Esophagus muscularis mucosa (tissue), 4 donors: ENCODE results near the gene AFF2. TPM values are rescaled to one million over a fixed set of nuclear protein-coding genes. Genes with fewer than 3 reads are reported as not detected.

Experiments used
- DNase-seq: peaks from one replicate; pipeline ENCODE4 v3.0.0-alpha.2; 2017; ENCODE audit errors: extremely low spot score
- H3K27ac ChIP-seq, 4 donors: fragments of 200-600 bp; sonication (generic); replicated peaks in 1 of 4; 1 replicate in 3 of 4; 2 replicates in 1 of 4; pipeline ENCODE4 v1.5.1; 2016 to 2019; ENCODE audit warnings: mild to moderate bottlenecking in 1 of 4
- H3K27me3 ChIP-seq, 4 donors: fragments of 200-600 bp; sonication (generic); one replicate each; pipeline versions ENCODE4 v1.5.1 to v1.6.0; 2016 to 2019
- H3K36me3 ChIP-seq, 4 donors: fragments of 200-600 bp; sonication (generic); one replicate each; pipeline ENCODE4 v1.5.1; 2016 to 2019
- H3K4me1 ChIP-seq, 4 donors: fragments of 200-600 bp; sonication (generic); one replicate each; pipeline ENCODE4 v1.5.1; 2016 to 2019
- H3K4me3 ChIP-seq, 4 donors: fragments of 200-600 bp; sonication (generic); 1 replicate in 2 of 4; 2 replicates in 2 of 4; pipeline ENCODE4 v1.5.1; 2016 to 2019; ENCODE audit warnings: mild to moderate bottlenecking in 4 of 4, moderate library complexity in 1 of 4
- H3K9me3 ChIP-seq, 4 donors: fragments of 200-600 bp; sonication (generic); 1 replicate in 3 of 4; 2 replicates in 1 of 4; pipeline ENCODE4 v1.5.1; 2016 to 2019
- EP300 ChIP-seq: sonication (generic); formaldehyde crosslinking; IDR thresholded peaks from one replicate; pipeline ENCODE4 v1.6.1; 2017; ENCODE audit warnings: antibody characterized with exemption
- POLR2A ChIP-seq: fragments of 450-650 bp; IDR thresholded peaks from one replicate; pipeline ENCODE4 v1.6.1; 2017; ENCODE audit warnings: antibody characterized with exemption, moderate library complexity, mild to moderate bottlenecking, low read depth
- POLR2AphosphoS5 ChIP-seq, 2 donors: sonication (generic); formaldehyde crosslinking; IDR thresholded peaks; one replicate each; pipeline ENCODE4 v1.6.1; 2017; ENCODE audit warnings: antibody characterized with exemption in 2 of 2
- WGBS: methylation state at CpG from one replicate; pipeline ENCODE4 v1.1.5; 2018; 5-methylcytosine and 5-hydroxymethylcytosine counted together
- intact Hi-C: fragments of 100-400 bp; cut with DNase I; formaldehyde crosslinking; loops from one replicate; pipeline ENCODE4 v1.15.1; 2023
- total RNA-seq, 4 donors: library from RNA; depleted of rRNA; stranded (reverse); fragments of >200 nt; gene quantifications; one replicate each; pipeline versions ENCODE4 v1.1.0 to v1.2.1, GENCODE V29; 2016
- TF ChIP-seq, protein P1 (sequence below), 3 experiments: fragments of 200-600 bp in 2 of 3; fragments of 450-650 bp in 1 of 3; sonication (generic) in 2 of 3; IDR thresholded peaks; one replicate each; pipeline ENCODE4 v1.5.1; 2017 to 2019; ENCODE audit warnings: antibody characterized with exemption in 3 of 3, mild to moderate bottlenecking in 2 of 3, moderate library complexity in 1 of 3

AFF2 gene
- total RNA-seq, 4 donors from 2014 or later: 3.8 to 10.8 (median 6.8) TPM

DNA sequence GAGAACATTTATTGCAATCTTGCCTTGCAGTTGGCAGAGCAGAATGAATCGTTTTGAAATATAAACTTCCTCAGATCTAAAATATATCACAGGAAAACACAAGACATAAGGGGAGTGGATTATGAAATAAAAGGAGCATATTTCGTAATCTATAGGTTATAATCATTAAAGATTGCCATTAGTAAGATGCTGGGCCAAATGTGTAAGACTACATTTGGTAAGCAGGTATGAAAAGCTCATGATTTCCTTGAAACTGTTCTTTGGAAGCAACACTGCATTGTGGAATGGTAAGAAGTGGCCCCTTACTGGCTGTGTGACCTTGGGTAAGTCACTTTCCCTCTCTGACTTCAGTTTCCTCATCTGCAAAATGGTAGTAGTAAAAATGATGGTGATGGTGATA, 68.3 kb downstream of the AFF2 start:
- Histone ChIP-seq H3K9me3 (no peaks in the 10 kb centered on the region), H3K27ac (no peak overlapping the region), H3K27me3 (no peaks in the 10 kb centered on the region), H3K4me1 (no peaks in the 10 kb centered on the region), H3K4me3 (no peak overlapping the region), H3K36me3 (no peaks in the 10 kb centered on the region)
- intact Hi-C loops: no loop called here
- TF ChIP-seq, protein P1, sequence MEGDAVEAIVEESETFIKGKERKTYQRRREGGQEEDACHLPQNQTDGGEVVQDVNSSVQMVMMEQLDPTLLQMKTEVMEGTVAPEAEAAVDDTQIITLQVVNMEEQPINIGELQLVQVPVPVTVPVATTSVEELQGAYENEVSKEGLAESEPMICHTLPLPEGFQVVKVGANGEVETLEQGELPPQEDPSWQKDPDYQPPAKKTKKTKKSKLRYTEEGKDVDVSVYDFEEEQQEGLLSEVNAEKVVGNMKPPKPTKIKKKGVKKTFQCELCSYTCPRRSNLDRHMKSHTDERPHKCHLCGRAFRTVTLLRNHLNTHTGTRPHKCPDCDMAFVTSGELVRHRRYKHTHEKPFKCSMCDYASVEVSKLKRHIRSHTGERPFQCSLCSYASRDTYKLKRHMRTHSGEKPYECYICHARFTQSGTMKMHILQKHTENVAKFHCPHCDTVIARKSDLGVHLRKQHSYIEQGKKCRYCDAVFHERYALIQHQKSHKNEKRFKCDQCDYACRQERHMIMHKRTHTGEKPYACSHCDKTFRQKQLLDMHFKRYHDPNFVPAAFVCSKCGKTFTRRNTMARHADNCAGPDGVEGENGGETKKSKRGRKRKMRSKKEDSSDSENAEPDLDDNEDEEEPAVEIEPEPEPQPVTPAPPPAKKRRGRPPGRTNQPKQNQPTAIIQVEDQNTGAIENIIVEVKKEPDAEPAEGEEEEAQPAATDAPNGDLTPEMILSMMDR (IDR thresholded peaks at IDR 0.05): no peak
- TF ChIP-seq POLR2A (no peak), POLR2AphosphoS5 (IDR thresholded peaks at IDR 0.05) (no peak), EP300 (no peak)
- WGBS: 56% methylated on average over 2 of the region's 2 CpGs
- DNase-seq: no peak

DNA sequence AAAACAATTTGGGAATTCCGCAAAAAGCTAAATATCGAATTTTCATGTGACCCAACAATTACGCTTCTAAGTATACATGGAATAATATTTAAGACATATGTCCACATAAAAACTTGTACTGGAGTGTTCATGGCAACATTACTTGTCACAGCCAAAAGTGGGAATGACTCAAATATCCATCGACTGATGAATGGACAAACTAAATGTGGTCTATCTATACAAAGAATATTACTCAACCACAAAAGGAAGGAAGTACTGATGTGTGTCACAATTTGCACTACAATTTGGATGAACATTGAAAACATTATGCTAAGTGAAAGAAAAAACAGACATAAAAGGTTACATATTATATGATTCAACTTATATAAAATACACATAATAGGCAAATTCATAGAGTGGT, 71.9 kb downstream of the AFF2 start:
- Histone ChIP-seq H3K27me3 (no peaks in the 10 kb centered on the region), H3K36me3 (no peaks in the 10 kb centered on the region), H3K4me1 (no peaks in the 10 kb centered on the region), H3K9me3 (no peaks in the 10 kb centered on the region), H3K27ac (no peak overlapping the region), H3K4me3 (no peak overlapping the region)
- TF ChIP-seq POLR2AphosphoS5 (IDR thresholded peaks at IDR 0.05) (no peak), EP300 (no peak), POLR2A (no peak)
- TF ChIP-seq, protein P1 (IDR thresholded peaks at IDR 0.05): no peak
- DNase-seq: no peak
- 86% methylated on average over 4 of the region's 4 CpGs for WGBS
- intact Hi-C loops: no loop called here

DNA sequence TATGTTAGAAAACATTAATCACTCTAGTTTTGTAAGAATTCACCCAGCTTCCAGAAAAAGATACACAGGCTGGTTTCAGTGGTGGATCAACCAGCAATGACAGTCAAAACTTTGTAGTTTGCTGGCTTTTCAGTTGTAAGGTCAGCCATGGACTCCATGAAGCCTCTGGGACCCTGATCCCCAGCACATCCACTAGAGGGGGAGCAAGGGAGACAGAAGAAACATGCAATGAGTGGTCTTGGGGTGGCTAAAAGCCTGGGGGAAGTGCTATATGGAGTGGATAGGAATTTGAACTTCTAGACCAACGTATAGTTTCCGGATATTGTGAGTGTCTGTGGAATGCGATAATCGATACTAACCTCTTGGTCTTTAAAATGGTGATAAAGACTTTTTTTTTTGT, 72.7 kb downstream of the AFF2 start:
- intact Hi-C loops: no loop called here
- Histone ChIP-seq H3K36me3 (no peaks in the 10 kb centered on the region), H3K4me3 (no peak overlapping the region), H3K9me3 (no peaks in the 10 kb centered on the region), H3K27ac (no peak overlapping the region), H3K27me3 (no peaks in the 10 kb centered on the region), H3K4me1 (no peaks in the 10 kb centered on the region)
- 80% methylated on average over 4 of the region's 4 CpGs for WGBS
- no peak for DNase-seq
- TF ChIP-seq, protein P1 (IDR thresholded peaks at IDR 0.05): no peak
- TF ChIP-seq EP300 (no peak), POLR2AphosphoS5 (IDR thresholded peaks at IDR 0.05) (no peak), POLR2A (no peak)

DNA sequence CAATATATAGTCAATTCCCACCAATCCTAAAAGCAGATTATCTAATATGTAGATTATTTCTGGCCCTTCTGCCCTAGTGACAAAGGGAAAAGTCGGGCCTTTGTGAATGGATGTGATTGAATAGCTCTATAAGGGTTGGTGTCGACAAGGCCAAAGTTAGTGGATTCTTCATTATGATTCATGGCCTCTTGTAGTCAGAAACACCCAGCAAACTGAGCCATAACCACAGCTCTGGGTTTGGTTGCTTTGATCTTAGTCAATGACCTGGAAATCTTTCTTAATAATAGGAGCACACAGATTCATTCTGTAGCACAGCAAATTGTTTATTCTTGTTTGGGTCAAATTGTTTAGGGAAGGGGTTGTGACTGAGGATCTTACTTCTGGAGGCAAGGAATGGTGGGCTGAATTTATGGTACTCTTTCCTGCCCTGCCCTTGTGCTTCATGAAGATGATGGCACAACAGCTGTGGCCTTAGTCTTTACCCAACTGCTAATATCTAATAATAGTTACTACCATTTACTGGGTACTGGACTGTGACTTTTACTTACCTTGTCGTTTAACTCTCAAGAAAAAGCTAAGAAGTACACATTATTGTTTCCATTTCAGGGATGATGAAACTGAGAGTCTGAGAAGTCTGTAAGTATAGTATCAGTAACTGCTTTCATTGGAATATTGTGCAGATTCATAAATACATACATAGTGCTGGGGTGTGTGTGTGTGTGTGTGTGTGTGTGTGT, 74.0 kb downstream of the AFF2 start:
- 58% methylated on average over 3 of the region's 3 CpGs for WGBS
- Histone ChIP-seq H3K36me3 (no peaks in the 10 kb centered on the region), H3K4me1 (no peaks in the 10 kb centered on the region), H3K4me3 (no peak overlapping the region), H3K27ac (no peak overlapping the region), H3K27me3 (no peaks in the 10 kb centered on the region), H3K9me3 (no peaks in the 10 kb centered on the region)
- no peak for TF ChIP-seq POLR2A
- TF ChIP-seq, protein P1 (IDR thresholded peaks at IDR 0.05): no peak
- no peak for TF ChIP-seq EP300
- TF ChIP-seq POLR2AphosphoS5 (IDR thresholded peaks at IDR 0.05): no peak
- no peak for DNase-seq
- intact Hi-C loops: no loop called here

DNA sequence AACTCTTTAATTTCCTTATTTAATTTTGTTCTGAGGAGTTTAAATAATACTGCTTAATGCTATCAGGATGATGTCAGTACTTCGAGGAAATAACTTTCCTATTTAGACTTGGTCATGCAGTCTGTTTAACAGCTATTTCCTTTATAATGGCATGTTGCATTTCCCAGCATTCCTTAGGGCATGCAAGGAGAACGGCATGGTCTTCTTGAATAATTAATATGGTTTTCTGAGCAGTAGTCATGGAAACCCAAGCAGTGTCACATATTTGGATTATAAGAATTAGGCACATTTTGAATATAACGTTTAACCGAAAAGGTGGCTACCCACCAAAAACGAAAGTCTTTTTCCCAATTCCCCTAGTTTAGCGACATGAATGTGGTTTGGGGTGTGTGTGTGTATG, 76.0 kb downstream of the AFF2 start:
- 72% methylated on average over 6 of the region's 6 CpGs for WGBS
- no peaks in the 10 kb centered on the region for H3K4me1 ChIP-seq
- intact Hi-C loops: no loop called here
- no peaks in the 10 kb centered on the region for H3K27me3 ChIP-seq
- H3K27ac ChIP-seq: no peak overlapping the region
- no peaks in the 10 kb centered on the region for H3K9me3 ChIP-seq
- DNase-seq: no peak
- H3K36me3 ChIP-seq: no peaks in the 10 kb centered on the region
- TF ChIP-seq EP300: no peak
- TF ChIP-seq POLR2AphosphoS5 (IDR thresholded peaks at IDR 0.05): no peak
- no peak for TF ChIP-seq POLR2A
- TF ChIP-seq, protein P1 (IDR thresholded peaks at IDR 0.05): no peak
- H3K4me3 ChIP-seq: no peak overlapping the region
